Spleen (tissue), 11 donors: ENCODE data around the gene GOSR2. TPM values are rescaled to one million over a fixed set of nuclear protein-coding genes. Genes with fewer than 3 reads are reported as not detected.

ENCODE experiments used
- DNase-seq: peaks from one replicate; pipeline ENCODE4 v3.0.0-alpha.2; 2020
- H3K27ac ChIP-seq, 8 donors: fragments of 200-600 bp; sonication (generic) in 7 of 8; 1 replicate in 4 of 8; 2 replicates in 4 of 8; pipeline versions ENCODE4 v1.5.0 to v1.8.0; 2016 to 2021; ENCODE audit warnings: inconsistent platforms in 4 of 8, mild to moderate bottlenecking in 4 of 8, moderate library complexity in 1 of 8
- H3K27me3 ChIP-seq, 7 donors: fragments of 200-600 bp; sonication (generic) in 6 of 7; replicated peaks in 1 of 7; 1 replicate in 4 of 7; 2 replicates in 3 of 7; pipeline versions ENCODE4 v1.5.0 to v1.8.0; 2016 to 2021; ENCODE audit warnings: inconsistent platforms in 3 of 7, mild to moderate bottlenecking in 1 of 7
- H3K36me3 ChIP-seq, 6 donors: fragments of 200-600 bp; sonication (generic) in 5 of 6; 1 replicate in 4 of 6; 2 replicates in 2 of 6; pipeline versions ENCODE4 v1.5.0 to v1.8.0; 2016 to 2021; ENCODE audit warnings: inconsistent platforms in 2 of 6
- H3K4me1 ChIP-seq, 6 donors: fragments of 200-600 bp; sonication (generic) in 5 of 6; 1 replicate in 3 of 6; 2 replicates in 3 of 6; pipeline versions ENCODE4 v1.5.0 to v1.8.0; 2016 to 2021; ENCODE audit warnings: inconsistent platforms in 3 of 6
- H3K4me3 ChIP-seq, 8 donors: fragments of 200-600 bp; sonication (generic) in 7 of 8; 1 replicate in 4 of 8; 2 replicates in 4 of 8; pipeline versions ENCODE4 v1.5.0 to v1.8.0; 2016 to 2021; ENCODE audit warnings: inconsistent platforms in 4 of 8, mild to moderate bottlenecking in 4 of 8, moderate library complexity in 2 of 8
- H3K9me3 ChIP-seq, 8 donors: fragments of 200-600 bp; sonication (generic) in 7 of 8; 1 replicate in 4 of 8; 2 replicates in 4 of 8; pipeline versions ENCODE4 v1.5.0 to v1.8.0; 2016 to 2021; ENCODE audit warnings: inconsistent platforms in 4 of 8
- POLR2A ChIP-seq, 3 donors: fragments of 450-650 bp; IDR thresholded peaks; one replicate each; pipeline ENCODE4 v1.5.1; 2017; ENCODE audit warnings: antibody characterized with exemption in 3 of 3, mild to moderate bottlenecking in 1 of 3
- POLR2AphosphoS5 ChIP-seq, 3 donors: sonication (generic); formaldehyde crosslinking; IDR thresholded peaks; one replicate each; pipeline ENCODE4 v1.5.1; 2017; ENCODE audit warnings: antibody characterized with exemption in 3 of 3
- WGBS, 5 donors: extraction: QIAGEN DNeasy Blood & Tissue Kit in 3 of 5; methylation state at CpG; one replicate each; pipeline versions ENCODE4 v1.1.5 to v1.1.7; 2013 to 2018; 5-methylcytosine and 5-hydroxymethylcytosine counted together
- intact Hi-C: fragments of 100-400 bp; cut with DNase I; formaldehyde crosslinking; loops from one replicate; pipeline ENCODE4 v1.15.0; 2023; ENCODE audit warnings: low total_unique reads
- polyA plus RNA-seq, 3 donors: library from polyadenylated mRNA; stranded (reverse); fragments of 200-250 nt; gene quantifications; one replicate each; pipeline ENCODE4 v1.2.1, GENCODE V29; 2013
- total RNA-seq, 7 donors: library from RNA; depleted of rRNA in 3 of 7; stranded (reverse); fragments of >200 nt in 3 of 7; fragmentation: NEBNext Ultra II Directional in 4 of 7; extraction: Animal tissue kit (Norgen Biotek cat#: 25700) in 4 of 7; gene quantifications; one replicate each; pipeline versions ENCODE4 v1.1.0 to v1.2.1, GENCODE V29; 2016 to 2021
- TF ChIP-seq, protein P1 (sequence below), 11 experiments: fragments of 200-600 bp in 7 of 11; fragments of 450-650 bp in 4 of 11; sonication (generic) in 4 of 11; IDR thresholded peaks in 8 of 11; conservative IDR thresholded peaks in 3 of 11; 1 replicate in 7 of 11; 2 replicates in 4 of 11; pipeline versions ENCODE4 v1.4.0 to v1.8.0; 2016 to 2021; ENCODE audit warnings: antibody characterized with exemption in 11 of 11, inconsistent platforms in 4 of 11, mild to moderate bottlenecking in 1 of 11
- donor health status: healthy with polysubstance abuse.
- donor health status: DM: no; HTN: no; CAD: no; lungs with moderate emphysema.
- donor health status: DM: no; HTN: no; CAD: no.
- donor health status: Bipolar disorder and iron deficiency.
- donor health status: healthy.
- donor health status: DM: no; HTN: no; CAD: no.
- donor health status: DM: yes; HTN: yes; CAD: no.

Gene GOSR2
- total and polyA plus RNA-seq, 10 donors: 19.2 to 114 (median 80.0) TPM

DNA sequence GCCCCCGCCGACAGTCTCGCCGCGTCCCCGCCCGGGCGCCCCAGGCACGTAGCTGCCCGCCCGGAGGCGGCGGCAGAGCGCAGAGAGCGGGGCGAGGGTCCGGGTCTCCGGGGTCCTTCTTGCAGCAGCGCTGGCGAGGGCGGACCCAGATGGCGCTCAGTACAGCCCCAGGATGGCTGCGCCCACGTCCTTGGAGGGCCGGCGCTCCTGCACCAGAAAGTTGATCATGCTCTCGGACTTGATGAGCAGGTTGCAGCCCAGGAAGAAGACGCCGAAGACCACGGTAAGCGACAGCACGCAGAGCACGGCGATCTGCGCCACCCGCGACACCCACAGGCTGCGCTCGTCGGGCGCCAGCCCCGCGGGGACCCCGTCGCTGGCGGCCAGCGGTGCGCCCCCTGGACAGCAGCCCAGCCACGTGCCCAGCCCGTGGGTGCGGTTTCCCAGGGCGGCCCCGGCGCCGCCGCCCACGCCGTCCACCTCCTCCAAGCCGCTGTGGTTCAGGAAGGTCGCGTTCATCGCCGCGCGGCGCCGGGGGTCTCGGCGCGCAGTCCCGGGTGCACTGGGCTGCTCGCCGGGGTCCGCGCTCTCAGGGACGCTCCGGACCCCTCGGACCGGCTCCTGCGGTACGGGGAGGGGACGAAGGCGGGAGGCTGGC lies 55.7 kb downstream of the GOSR2 start:
- WGBS, 5 donors: 1 to 3% (median 1%) methylated on average over 34 to 83 of the region's 83 CpGs
- Histone ChIP-seq H3K4me3 (peak overlapping the region; percentile 38 to 77 (median 54)), H3K36me3 (no peaks in the 10 kb centered on the region), H3K4me1 (peaks cover 17 to 25% (median 21%) of the 10 kb centered on the region in 6 donors), H3K9me3 (no peaks in the 10 kb centered on the region), H3K27me3 (peaks cover 0 to 58% (median 38%) of the 10 kb centered on the region in 7 donors), H3K27ac (no peak overlapping the region)
- TF ChIP-seq POLR2AphosphoS5 (IDR thresholded peaks at IDR 0.05): peak in 1 of 3 donors; percentile 6
- TF ChIP-seq, protein P1, sequence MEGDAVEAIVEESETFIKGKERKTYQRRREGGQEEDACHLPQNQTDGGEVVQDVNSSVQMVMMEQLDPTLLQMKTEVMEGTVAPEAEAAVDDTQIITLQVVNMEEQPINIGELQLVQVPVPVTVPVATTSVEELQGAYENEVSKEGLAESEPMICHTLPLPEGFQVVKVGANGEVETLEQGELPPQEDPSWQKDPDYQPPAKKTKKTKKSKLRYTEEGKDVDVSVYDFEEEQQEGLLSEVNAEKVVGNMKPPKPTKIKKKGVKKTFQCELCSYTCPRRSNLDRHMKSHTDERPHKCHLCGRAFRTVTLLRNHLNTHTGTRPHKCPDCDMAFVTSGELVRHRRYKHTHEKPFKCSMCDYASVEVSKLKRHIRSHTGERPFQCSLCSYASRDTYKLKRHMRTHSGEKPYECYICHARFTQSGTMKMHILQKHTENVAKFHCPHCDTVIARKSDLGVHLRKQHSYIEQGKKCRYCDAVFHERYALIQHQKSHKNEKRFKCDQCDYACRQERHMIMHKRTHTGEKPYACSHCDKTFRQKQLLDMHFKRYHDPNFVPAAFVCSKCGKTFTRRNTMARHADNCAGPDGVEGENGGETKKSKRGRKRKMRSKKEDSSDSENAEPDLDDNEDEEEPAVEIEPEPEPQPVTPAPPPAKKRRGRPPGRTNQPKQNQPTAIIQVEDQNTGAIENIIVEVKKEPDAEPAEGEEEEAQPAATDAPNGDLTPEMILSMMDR (IDR thresholded peaks at IDR 0.05 in 8 of 11, conservative IDR thresholded peaks at IDR 0.05 in 3 of 11): no peak
- no peak for DNase-seq
- intact Hi-C loops: no loop called here

DNA sequence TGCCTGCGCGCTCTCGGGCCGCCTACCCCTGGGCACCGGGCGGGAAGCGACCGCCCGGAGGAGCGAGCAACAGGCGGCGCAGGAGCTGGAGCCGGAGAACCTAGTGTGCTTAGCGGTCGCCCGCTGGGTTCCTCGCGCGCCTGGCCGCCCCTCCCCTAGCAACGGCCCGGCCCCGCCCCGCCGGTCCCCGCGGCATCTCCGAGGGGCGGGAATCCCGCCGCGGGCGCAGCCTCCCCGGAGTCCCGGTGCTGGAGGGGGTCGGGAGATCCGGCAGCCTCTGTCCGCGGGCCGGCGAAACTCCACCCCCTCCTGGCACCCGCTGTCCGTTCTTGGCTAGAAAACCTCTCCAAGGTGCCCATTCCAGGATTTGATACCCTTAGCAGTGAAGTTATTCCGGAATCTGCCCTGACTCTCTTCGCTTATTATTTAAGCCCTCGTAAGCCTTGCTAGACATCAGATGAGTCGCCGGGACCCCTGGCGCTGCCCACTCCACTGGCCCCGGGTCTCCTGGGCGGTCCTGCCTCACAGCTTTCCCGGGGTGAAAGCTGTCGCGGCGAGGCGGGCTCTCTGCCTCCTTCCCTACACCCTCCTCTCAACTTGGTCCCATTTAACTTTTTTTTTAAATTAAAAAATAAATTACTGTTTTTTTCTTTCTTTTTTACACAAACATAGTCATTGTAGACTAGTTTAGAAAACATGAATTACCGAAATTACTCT lies 56.3 kb downstream of the GOSR2 start, which contains the start of gene RPRML:
Gene RPRML (minus strand): TSS at position 107 of the 717 bp plus-strand sequence. CDS start 246 bp downstream, outside the sequence.
- TF ChIP-seq POLR2A (IDR thresholded peaks at IDR 0.05) (no peak), POLR2AphosphoS5 (IDR thresholded peaks at IDR 0.05) (no peak)
- TF ChIP-seq, protein P1 (IDR thresholded peaks at IDR 0.05 in 8 of 11, conservative IDR thresholded peaks at IDR 0.05 in 3 of 11): no peak

DNA sequence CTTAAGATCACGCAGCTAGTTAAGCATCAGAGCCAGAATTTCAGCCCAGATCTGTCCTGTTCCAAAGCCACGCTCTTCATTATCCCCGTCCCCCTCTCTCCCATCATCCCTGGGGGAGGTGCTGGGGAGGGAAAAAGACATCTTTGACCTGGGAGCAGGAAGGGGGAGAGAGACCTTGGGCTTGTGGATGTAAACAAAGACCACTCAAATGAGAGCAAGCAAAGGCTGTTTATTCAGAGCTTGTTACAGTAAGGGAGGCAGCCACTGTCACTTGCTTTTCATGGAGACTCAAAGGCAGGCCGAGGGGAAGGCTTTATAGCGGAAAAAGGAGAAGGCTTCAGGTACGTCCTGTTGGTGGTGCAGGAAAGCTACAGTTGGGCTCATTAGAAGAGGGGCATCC lies 59.6 kb downstream of the GOSR2 start:
- intact Hi-C loops: no loop called here
- TF ChIP-seq POLR2AphosphoS5 (IDR thresholded peaks at IDR 0.05) (no peak), POLR2A (IDR thresholded peaks at IDR 0.05) (no peak)
- TF ChIP-seq, protein P1 (IDR thresholded peaks at IDR 0.05 in 8 of 11, conservative IDR thresholded peaks at IDR 0.05 in 3 of 11): no peak
- Histone ChIP-seq H3K4me1 (peaks cover 17 to 26% (median 22%) of the 10 kb centered on the region in 6 donors), H3K36me3 (no peaks in the 10 kb centered on the region), H3K27me3 (peaks cover 0 to 40% (median 27%) of the 10 kb centered on the region in 7 donors), H3K4me3 (no peak overlapping the region), H3K27ac (no peak overlapping the region), H3K9me3 (no peaks in the 10 kb centered on the region)
- no peak for DNase-seq
- WGBS, 5 donors: 88 to 92% (median 90%) methylated on average over 6 of the region's 6 CpGs

More for the DNA sequence above, 56.3 kb downstream of the GOSR2 start, which contains the start of gene RPRML:
- peak; percentile 79 for DNase-seq
- peaks cover 17 to 25% (median 21%) of the 10 kb centered on the region in 6 donors for H3K4me1 ChIP-seq
- no peak within 1 kb of the TSS for H3K27ac ChIP-seq
- peaks cover 0 to 58% (median 38%) of the 10 kb centered on the region in 7 donors for H3K27me3 ChIP-seq
- WGBS, 5 donors: 1 to 3% (median 2%) methylated on average over 15 to 57 of the region's 57 CpGs
- peak within 1 kb of the TSS; percentile 38 to 77 (median 54) for H3K4me3 ChIP-seq
- no peaks in the 10 kb centered on the region for H3K9me3 ChIP-seq
- H3K36me3 ChIP-seq: no peaks in the 10 kb centered on the region
- intact Hi-C loops: no loop called here

DNA sequence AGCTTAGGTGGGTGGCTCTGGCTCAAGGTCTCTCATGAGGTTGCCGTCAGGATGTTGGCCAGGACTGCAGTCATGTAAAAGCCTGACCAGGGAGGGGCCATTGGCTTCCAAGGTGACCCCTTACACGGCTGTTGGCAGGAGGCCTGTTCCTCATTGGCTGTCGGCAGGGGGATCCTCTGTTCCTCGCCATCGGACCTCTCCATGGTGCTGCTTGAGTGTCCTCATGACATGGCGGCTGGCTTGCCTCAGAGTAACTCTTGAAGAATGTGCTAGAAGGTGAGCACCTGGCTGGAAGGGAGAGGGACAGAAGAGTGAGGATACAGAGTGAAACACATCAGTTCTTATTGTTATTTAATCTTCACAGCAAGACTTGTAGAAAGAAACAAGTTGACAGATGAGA lies 60.8 kb downstream of the GOSR2 start:
- Histone ChIP-seq H3K36me3 (no peaks in the 10 kb centered on the region), H3K4me3 (no peak overlapping the region), H3K27me3 (peaks cover 0 to 28% (median 15%) of the 10 kb centered on the region in 7 donors), H3K27ac (peak overlapping the region in 2 of 8 donors; percentile 53 to 57), H3K4me1 (peaks cover 7 to 16% (median 11%) of the 10 kb centered on the region in 6 donors), H3K9me3 (no peaks in the 10 kb centered on the region)
- DNase-seq: no peak
- TF ChIP-seq POLR2A (IDR thresholded peaks at IDR 0.05) (no peak), POLR2AphosphoS5 (IDR thresholded peaks at IDR 0.05) (no peak)
- TF ChIP-seq, protein P1 (IDR thresholded peaks at IDR 0.05 in 8 of 11, conservative IDR thresholded peaks at IDR 0.05 in 3 of 11): no peak
- WGBS, 5 donors: 69 to 85% (median 81%) methylated on average over 5 to 6 of the region's 6 CpGs
- intact Hi-C loops: no loop called here
